Thyroid gland (tissue), 4 donors: ENCODE data around the gene BTF3.

Experiments used
- CTCF ChIP-seq, 6 experiments: fragments of 200-600 bp in 3 of 6; fragments of 450-650 bp in 3 of 6; sonication (generic) in 3 of 6; IDR thresholded peaks; one replicate each; pipeline ENCODE4 v1.5.1; 2016 to 2019; ENCODE audit warnings: antibody characterized with exemption in 6 of 6, mild to moderate bottlenecking in 2 of 6, inconsistent platforms in 1 of 6, moderate library complexity in 1 of 6
- POLR2A ChIP-seq, 2 donors: fragments of 450-650 bp; IDR thresholded peaks; one replicate each; pipeline ENCODE4 v1.6.1; 2017; ENCODE audit warnings: antibody characterized with exemption in 2 of 2, mild to moderate bottlenecking in 2 of 2, moderate library complexity in 1 of 2

DNA sequence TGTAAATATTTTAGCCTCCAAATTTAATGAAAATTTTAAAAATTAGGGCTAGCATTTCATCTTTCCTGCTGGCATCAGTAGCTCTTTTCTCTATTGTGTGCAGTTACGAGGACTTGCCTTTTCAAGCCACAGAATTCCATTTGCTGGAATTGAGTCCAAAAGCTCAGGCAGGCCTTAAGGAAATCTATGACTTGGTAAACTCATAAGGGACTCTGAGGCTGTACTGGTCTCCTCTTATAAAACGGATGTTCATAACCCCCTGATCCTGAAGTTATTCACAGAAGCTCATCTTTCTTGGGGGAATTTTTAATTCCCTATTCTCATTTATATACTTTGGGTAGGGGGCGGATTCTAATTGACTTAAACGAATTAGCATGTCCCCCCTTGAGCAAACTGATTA, 43.8 kb downstream of the BTF3 start:
- TF ChIP-seq CTCF (IDR thresholded peaks at IDR 0.05): no peak
- no peak for TF ChIP-seq POLR2A (IDR thresholded peaks at IDR 0.05)
